Suprapubic skin (tissue), 2 donors: ENCODE measurements around the gene KLHDC7B.

Experiments
- EP300 ChIP-seq: sonication (generic); formaldehyde crosslinking; IDR thresholded peaks from one replicate; pipeline ENCODE4 v1.6.1; 2017; ENCODE audit warnings: antibody characterized with exemption
- POLR2A ChIP-seq, 2 donors: fragments of 450-650 bp; IDR thresholded peaks; one replicate each; pipeline ENCODE4 v1.6.1; 2017; ENCODE audit warnings: antibody characterized with exemption in 2 of 2, mild to moderate bottlenecking in 2 of 2, moderate library complexity in 2 of 2

DNA sequence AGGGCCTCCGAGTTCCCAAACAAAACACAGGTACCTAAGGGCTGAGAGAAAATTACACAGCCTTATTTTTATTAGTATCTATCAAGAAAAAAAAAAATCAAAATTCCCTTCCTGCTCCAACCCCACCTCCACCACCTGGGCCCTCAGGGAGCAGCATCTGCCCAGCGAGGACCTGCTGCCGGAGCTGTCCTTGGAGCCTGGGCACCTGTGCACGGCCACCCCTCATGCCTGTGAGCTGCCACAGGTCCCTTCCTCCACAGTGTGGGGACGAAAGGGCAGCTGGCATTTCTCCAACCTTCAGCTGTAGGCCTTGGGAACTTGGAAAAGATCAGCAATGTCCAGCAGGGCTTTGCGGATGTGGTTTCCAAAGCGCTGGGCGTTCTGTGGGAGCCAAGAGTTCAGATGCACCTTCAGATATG is 23.4 kb downstream of the KLHDC7B start:
- TF ChIP-seq EP300 (no peak), POLR2A (IDR thresholded peaks at IDR 0.05) (no peak)
